Stimulated activated CD4-positive, alpha-beta T cell treated with anti-CD3 and anti-CD28 coated beads, Interleukin-2, amount 100 ng/mL, for 4 hours (primary cell): ENCODE measurements around the gene B4GALNT1.
"Not testable (repeated sequence)": the region's sequence is repeated elsewhere in the genome, so short reads cannot be mapped to it uniquely, and the experiment has no call there.

ENCODE experiments used
- DNase-seq: peaks from one replicate; pipeline ENCODE4 v3.0.0-alpha.2; 2020; ENCODE audit warnings: low read depth

The B4GALNT1 gene

GRCh38 chr12:57620936-57621496 is 12.0 kb downstream of the B4GALNT1 start:
- DNase-seq = no peak

DNA sequence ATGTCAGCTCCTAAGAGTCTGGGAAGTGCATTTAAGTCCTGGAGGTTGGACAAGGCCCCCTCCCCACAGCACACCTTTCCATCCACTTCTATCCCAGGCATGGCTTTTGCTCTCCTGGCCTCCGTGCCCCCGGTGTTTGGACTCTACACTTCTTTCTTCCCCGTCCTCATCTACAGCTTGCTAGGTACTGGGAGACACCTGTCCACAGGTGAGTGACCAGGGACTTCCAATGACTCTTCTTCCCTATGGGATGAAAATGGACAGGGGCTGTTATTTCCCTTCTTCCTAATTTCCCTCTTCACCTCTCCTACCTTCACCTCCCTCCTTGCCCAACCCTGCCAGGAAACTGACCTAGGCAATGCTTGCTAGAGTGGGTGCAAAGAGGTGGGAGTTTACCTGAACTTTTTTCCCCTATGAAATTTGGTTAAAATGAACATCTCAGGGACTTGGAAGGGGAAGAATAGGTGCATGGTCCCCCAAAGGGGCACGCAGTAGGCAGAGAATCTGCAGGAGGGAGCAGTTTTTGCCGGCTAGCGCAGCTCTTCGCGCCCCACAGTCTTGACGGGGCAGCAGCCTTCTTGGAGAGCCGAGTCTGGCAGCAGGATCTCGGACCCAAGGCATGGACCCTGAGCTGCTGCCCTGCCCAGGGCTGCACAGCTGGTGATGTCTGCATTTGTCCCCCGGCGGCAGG is 12.6 kb downstream of the B4GALNT1 start:
- no peak for DNase-seq

DNA sequence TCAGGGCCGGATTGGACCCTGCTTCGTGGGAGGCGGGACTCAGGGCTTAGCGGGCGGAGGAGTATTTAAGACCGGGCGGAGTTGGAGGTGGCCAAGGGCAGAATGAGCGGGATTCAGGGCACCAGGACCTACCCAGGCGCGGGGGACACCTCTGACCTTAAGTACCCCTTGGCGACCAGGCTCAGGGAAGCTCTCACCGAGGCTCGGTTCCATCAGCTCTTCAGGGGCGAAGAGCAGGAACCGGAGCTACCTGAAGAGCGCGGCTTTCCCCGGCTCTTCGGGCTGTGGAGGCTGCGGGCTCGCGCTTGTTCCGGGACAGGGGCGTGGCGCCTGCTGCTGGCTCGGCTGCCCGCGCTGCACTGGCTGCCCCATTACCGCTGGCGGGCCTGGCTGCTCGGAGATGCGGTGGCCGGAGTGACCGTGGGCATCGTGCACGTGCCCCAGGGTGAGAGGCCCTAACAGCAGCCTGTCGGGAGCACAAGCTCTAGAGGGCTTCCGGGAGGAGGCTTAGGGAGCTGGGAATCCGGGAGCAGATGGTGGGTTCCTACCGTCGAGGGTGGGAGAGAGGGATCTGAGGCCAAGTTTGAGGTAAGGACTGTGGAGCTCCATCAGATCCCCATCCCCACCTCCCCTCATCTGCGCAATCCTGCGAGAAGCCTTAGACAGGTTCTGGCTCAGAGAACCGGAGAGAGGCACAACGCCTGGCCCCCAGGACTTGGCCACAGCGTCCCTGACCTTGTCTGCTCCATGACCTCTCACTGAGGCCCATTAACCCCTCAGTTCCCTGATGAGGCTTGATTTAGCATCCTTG is 13.4 kb downstream of the B4GALNT1 start:
- DNase-seq = no peak

DNA sequence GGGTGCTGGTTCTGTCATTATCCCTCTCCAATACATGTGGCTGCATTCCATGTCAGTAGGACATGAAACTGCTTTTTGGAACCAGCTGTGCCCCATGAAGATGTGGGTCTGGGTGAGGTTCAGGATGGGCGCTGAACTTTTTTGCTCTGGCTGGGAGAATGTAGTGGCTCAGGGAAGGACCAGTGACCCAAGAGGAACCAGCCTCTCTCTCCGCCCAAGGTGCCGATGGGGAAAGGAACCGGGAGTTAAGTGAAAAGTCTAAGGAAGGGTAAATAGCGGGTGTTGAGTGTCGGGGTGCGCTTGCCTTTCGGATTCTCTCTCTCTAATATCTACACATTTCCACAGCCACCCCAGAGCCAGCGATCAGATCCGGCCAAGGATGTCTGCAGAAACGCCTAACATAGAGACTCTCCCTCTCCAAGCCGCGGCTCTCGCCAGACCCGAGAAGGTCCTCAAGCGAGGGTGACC is 14.0 kb downstream of the B4GALNT1 start:
- DNase-seq = no peak

DNA sequence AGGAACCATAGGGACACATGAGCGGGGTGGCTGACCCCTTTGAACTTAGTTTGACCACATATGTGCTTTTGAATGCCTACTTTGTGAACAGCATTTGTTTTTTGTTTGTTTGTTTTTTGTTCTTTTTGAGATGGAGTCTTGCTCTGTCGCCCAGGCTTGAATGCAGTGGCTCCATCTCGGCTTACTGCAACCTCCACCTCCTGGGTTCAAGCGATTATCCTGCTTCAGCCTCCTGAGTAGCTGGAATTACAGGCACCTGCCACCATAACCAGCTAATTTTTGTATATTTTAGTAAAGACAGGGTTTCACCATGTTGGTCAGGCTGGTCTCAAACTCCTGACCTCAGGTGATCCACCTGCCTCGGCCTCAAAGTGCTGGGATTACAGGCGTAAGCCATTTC is 14.6 kb downstream of the B4GALNT1 start:
- not testable (repeated sequence) for DNase-seq

- DNase-seq = no peak
Observed at GRCh38 chr12:57617942-57618341, 15.1 kb downstream of the B4GALNT1 start.

- DNase-seq = no peak
Observed at GRCh38 chr12:57616383-57617101, 16.5 kb downstream of the B4GALNT1 start.

DNA sequence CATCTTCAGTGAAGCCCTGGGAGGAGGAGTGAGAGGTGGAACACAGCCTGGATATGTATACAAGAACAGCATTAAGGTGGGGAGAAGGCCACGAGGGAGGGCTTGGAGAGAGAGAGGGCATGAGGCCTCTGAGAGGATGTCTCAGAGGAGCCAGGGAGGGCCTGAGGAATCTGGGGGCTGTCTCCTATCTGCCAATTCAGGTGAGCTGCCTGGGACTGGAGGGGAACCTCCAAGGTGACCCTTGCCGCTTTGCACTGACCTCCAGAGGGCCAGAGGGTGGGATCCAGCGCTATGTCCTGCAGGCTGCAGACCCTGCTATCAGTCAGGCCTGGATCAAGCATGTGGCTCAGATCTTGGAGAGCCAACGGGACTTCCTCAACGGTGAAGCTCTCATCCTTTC is 17.4 kb downstream of the B4GALNT1 start:
- no peak for DNase-seq

GRCh38 chr12:57614948-57615500 is 18.0 kb downstream of the B4GALNT1 start:
- no peak for DNase-seq

GRCh38 chr12:57614178-57614947 is 18.6 kb downstream of the B4GALNT1 start:
- DNase-seq = no peak

- no peak for DNase-seq
Observed at GRCh38 chr12:57613427-57614109, 19.4 kb downstream of the B4GALNT1 start.

DNA sequence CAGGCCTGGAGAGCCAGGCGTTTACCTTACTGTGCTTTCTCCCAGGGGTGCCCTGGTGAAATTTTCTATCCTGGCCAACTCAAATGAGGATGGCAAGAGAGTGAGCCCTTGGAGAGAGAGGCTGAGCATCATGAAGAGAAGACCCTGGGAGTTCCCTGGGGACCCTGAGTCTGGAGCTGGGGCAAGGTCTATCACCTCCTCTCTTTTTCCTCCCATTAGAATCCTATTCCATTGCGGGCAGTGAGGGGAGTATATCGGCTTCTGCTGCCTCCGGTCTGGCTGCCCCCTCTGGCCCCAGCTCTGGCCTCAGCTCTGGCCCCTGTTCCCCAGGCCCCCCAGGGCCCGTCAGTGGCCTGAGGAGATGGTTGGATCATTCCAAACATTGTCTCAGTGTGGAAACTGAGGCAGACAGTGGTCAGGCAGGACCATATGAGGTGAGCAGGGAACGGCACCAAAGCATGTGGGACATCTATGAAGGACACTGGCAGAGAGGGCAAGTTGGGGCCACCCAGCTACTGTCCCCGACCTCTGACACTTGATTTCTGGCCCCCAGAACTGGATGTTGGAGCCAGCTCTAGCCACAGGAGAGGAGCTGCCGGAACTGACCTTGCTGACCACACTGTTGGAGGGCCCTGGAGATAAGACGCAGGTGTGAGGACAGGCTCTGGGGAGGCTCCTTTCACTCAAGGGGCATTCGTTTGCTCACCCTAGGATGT is 20.1 kb downstream of the B4GALNT1 start:
- no peak for DNase-seq

GRCh38 chr12:57611827-57612710 is 20.9 kb downstream of the B4GALNT1 start:
- DNase-seq = no peak

DNA sequence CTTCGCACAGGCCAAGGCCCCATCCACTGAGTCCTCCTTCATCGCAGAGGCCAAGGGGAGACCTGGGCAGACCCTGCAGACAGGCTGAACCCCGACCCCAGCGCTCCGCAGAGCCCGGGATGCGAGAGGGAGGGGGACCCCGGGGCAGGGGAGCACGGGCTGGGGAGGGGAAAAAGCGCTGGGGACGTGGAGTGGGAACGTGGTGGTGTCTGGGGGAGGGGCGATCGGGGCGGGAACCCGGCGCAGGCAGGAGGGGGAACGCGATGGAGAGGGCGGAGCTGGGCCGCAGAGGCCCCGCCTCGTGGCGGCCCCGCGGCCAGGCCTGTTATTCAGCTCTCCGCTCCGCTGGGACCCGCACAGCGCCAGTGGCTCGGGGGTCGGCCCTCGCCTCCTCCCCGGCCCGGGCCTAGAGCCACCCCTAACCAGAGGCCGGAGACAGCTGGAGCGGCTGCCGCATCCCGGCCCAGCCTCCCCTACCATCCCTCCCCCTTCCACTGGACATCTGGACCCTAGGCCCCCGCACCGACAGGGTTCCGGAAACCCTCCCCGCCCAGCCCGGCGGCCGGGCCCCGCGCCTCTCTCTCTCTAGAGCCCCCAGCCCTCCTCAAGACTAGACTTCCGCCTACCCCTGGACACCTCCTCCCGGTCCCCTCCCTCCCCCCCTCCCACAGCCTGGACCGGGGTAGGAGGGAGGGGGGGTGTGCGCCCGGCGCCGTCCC is 21.7 kb downstream of the B4GALNT1 start, which contains the start of gene ARHGEF25:
TSS of gene ARHGEF25 (plus strand) at position 328 of the 719 bp plus-strand sequence. CDS start 460 bp downstream, outside the sequence.
- no peak for DNase-seq

DNA sequence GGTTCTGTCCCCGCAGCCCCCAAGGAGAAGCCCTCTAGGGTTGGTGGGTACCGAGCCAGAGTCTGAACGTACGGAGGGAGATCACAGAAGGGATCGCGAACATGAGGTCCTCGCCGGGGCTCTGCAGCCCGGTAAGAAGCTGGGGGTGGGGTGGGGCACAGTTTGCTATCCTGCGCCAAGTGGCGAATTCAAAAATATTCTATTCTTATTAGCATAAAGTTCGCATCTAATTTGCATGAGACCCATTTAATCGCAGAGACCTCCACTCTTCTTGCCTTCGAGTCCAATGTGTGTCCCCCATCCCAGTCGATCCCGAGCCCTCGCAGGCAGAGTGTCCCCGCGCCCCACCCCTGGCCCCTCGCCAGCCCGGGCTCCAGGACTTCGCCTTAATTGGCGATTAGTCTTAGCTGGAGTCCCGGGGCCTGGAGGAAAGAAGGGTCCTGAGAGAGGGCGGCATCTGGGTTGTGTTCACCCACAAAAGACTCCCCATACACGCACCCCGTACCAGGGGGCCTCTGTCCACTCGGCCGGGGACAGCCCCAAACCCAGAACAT is 22.4 kb downstream of the B4GALNT1 start:
- DNase-seq = no peak

DNA sequence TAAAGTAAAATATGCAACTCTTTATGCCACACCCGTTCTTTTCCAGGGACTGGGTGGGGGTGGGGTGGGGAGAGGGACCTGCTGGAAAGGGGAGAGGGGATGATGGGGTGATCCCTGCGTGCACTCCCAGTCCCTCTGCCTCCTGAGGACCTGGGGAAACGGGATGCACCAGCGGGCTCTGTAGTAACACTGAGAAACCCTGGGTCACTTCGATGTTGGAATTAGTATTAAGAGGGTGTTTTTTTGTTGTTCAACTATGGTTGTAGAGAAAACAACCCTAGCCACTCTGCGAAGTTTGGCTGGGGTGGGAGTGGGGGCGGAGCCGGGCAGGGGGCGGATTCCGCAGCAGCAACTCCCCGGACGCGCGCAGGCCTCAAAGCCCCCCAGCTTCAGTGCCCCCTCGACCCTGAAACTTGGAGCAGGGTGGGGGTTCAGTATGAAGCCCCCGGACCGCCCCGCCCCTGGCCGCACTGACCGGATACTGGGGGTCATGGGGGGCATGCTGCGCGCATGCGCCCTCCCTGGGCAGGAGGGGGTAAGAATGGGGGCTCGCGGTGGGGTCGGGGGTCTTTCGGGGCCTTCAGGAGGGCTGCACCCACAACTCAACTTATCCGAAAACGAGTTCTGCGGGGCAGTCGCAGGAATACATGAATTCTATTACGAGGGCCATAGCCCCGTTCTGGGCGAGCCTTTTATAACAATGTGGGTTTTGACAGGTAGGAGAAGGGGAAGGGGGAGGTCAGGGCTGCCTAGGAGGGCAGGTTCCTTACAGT is 23.0 kb downstream of the B4GALNT1 start:
- DNase-seq = no peak
